Hepatocyte (in vitro differentiated cells): Measurements from ENCODE around the gene CERK. TPM values are rescaled to one million over a fixed set of nuclear protein-coding genes. Genes with fewer than 3 reads are reported as not detected.

ENCODE experiments used
- DNase-seq: peaks from one replicate; pipeline ENCODE4 v3.0.0-alpha.2; 2016; ENCODE audit warnings: low spot score
- H2AFZ ChIP-seq: fragments of 200-600 bp; sonication (generic); 2 replicates; pipeline ENCODE4 v1.6.0; 2016; ENCODE audit warnings: antibody characterized with exemption, mild to moderate bottlenecking
- H3K27ac ChIP-seq: fragments of 200-600 bp; sonication (generic); 2 replicates; pipeline ENCODE4 v1.5.1; 2016; ENCODE audit warnings: mild to moderate bottlenecking
- H3K27me3 ChIP-seq: fragments of 200-600 bp; sonication (generic); 2 replicates; pipeline ENCODE4 v1.6.1; 2016
- H3K36me3 ChIP-seq: fragments of 200-600 bp; sonication (generic); replicated peaks from 2 replicates; pipeline ENCODE4 v1.5.1; 2016; ENCODE audit warnings: low read depth; ENCODE audit not compliant: insufficient read depth
- H3K4me1 ChIP-seq: fragments of 200-600 bp; sonication (generic); 2 replicates; pipeline ENCODE4 v1.5.1; 2016; ENCODE audit warnings: mild to moderate bottlenecking, moderate library complexity; ENCODE audit not compliant: insufficient read depth
- H3K4me2 ChIP-seq: fragments of 200-600 bp; sonication (generic); 2 replicates; pipeline ENCODE4 v1.6.0; 2016
- H3K4me3 ChIP-seq: fragments of 200-600 bp; sonication (generic); 2 replicates; pipeline ENCODE4 v1.5.1; 2016; ENCODE audit warnings: mild to moderate bottlenecking
- H3K79me2 ChIP-seq: fragments of 200-600 bp; sonication (generic); 2 replicates; pipeline ENCODE4 v1.6.0; 2017; ENCODE audit warnings: mild to moderate bottlenecking
- H3K9me2 ChIP-seq: fragments of 200-600 bp; sonication (generic); replicated peaks from 2 replicates; pipeline ENCODE4 v1.6.0; 2017; ENCODE audit warnings: mild to moderate bottlenecking; ENCODE audit not compliant: insufficient read depth
- H3K9me3 ChIP-seq: fragments of 200-600 bp; sonication (generic); 2 replicates; pipeline ENCODE4 v1.5.1; 2016; ENCODE audit warnings: low read depth, mild to moderate bottlenecking
- H4K20me1 ChIP-seq: fragments of 200-600 bp; sonication (generic); 2 replicates; pipeline ENCODE4 v1.6.0; 2016; ENCODE audit warnings: mild to moderate bottlenecking; ENCODE audit not compliant: insufficient read depth, poor library complexity, severe bottlenecking
- EZH2 ChIP-seq: fragments of 200-600 bp; sonication (generic); IDR thresholded peaks from 2 replicates; pipeline ENCODE4 v1.6.1; 2016; ENCODE audit warnings: antibody characterized with exemption, mild to moderate bottlenecking, borderline replicate concordance
- EZH2phosphoT487 ChIP-seq: fragments of 200-600 bp; sonication (generic); IDR thresholded peaks from one replicate; pipeline ENCODE4 v1.6.1; 2018; ENCODE audit warnings: antibody characterized with exemption, mild to moderate bottlenecking, low read depth, moderate library complexity; ENCODE audit not compliant: unreplicated experiment, severe bottlenecking
- WGBS: methylation state at CpG from one replicate; pipeline ENCODE4 v1.1.6; 2016; ENCODE audit warnings: low lambda C conversion rate; ENCODE audit errors: missing lambda C conversion rate; 5-methylcytosine and 5-hydroxymethylcytosine counted together
- polyA plus RNA-seq: library from polyadenylated mRNA; unstranded; fragments of >200 nt; fragmentation: Nextera tagmentation; extraction: Ambion mirVana; gene quantifications from 2 replicates; pipeline ENCODE4 v1.2.1, GENCODE V29; 2016
- total RNA-seq: library from RNA; depleted of rRNA; stranded (reverse); fragments of >200 nt; gene quantifications from 2 replicates; pipeline ENCODE4 v1.2.3, GENCODE V29; 2014
- TF ChIP-seq, protein P1 (sequence below): fragments of 200-600 bp; sonication (generic); IDR thresholded peaks from 2 replicates; pipeline ENCODE4 v1.5.1; 2016; ENCODE audit warnings: antibody characterized with exemption, mild to moderate bottlenecking; ENCODE audit not compliant: poor library complexity

CERK gene
- total and polyA plus RNA-seq, 2 experiments from 2014 or later, result 38.6 to 59.0 TPM

DNA sequence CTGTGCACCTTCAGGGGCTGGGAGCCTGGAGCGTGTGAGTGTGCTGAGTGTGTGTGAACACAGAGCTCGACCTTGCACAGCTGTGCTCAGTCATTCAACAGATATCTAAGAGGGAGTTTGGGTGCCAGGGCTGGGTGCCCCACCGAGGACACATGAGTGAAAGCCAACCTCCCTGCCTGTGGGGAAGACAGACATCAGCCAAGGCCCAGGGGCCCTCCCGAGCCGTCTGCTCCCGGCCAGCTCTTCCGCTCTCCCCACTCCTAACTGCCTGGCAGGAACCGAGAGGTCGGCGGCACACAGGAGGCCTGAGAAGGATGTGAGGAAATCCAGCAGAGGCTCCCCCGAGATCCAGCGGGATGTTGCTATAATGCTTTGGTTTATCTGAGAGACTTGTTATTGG lies 32.0 kb downstream of the CERK start:
- no peaks in the 10 kb centered on the region for H3K36me3 ChIP-seq
- WGBS, result 93% methylated on average over 12 of the region's 12 CpGs

GRCh38 chr22:46703996-46704370 lies 34.1 kb downstream of the CERK start:
- Histone ChIP-seq H3K9me2 (no peaks in the 10 kb centered on the region), H3K79me2 (no peaks in the 10 kb centered on the region), H4K20me1 (no peaks in the 10 kb centered on the region), H3K9me3 (no peaks in the 10 kb centered on the region), H3K27me3 (no peaks in the 10 kb centered on the region), H3K36me3 (no peaks in the 10 kb centered on the region), H3K4me3 (no peak overlapping the region), H3K27ac (no peak overlapping the region), H3K4me2 (no peak overlapping the region), H3K4me1 (no peaks in the 10 kb centered on the region), H2AFZ (no peak overlapping the region)
- 93% methylated on average over 6 of the region's 6 CpGs for WGBS
- no peak for DNase-seq
- TF ChIP-seq EZH2 (no peak), EZH2phosphoT487 (no peak)
- TF ChIP-seq, protein P1, sequence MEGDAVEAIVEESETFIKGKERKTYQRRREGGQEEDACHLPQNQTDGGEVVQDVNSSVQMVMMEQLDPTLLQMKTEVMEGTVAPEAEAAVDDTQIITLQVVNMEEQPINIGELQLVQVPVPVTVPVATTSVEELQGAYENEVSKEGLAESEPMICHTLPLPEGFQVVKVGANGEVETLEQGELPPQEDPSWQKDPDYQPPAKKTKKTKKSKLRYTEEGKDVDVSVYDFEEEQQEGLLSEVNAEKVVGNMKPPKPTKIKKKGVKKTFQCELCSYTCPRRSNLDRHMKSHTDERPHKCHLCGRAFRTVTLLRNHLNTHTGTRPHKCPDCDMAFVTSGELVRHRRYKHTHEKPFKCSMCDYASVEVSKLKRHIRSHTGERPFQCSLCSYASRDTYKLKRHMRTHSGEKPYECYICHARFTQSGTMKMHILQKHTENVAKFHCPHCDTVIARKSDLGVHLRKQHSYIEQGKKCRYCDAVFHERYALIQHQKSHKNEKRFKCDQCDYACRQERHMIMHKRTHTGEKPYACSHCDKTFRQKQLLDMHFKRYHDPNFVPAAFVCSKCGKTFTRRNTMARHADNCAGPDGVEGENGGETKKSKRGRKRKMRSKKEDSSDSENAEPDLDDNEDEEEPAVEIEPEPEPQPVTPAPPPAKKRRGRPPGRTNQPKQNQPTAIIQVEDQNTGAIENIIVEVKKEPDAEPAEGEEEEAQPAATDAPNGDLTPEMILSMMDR, result no peak

More for the DNA sequence above, 32.0 kb downstream of the CERK start:
- Histone ChIP-seq H3K9me3 (no peaks in the 10 kb centered on the region), H3K9me2 (no peaks in the 10 kb centered on the region), H3K79me2 (no peaks in the 10 kb centered on the region), H3K27me3 (no peaks in the 10 kb centered on the region), H3K4me1 (no peaks in the 10 kb centered on the region), H4K20me1 (no peaks in the 10 kb centered on the region), H3K4me2 (no peak overlapping the region), H3K4me3 (no peak overlapping the region), H3K27ac (no peak overlapping the region), H2AFZ (no peak overlapping the region)
- no peak for DNase-seq
- TF ChIP-seq EZH2phosphoT487 (no peak), EZH2 (no peak)
- TF ChIP-seq, protein P1, result no peak

GRCh38 chr22:46703171-46703995 lies 34.7 kb downstream of the CERK start:
- Histone ChIP-seq H3K9me2 (no peaks in the 10 kb centered on the region), H3K27me3 (no peaks in the 10 kb centered on the region), H4K20me1 (no peaks in the 10 kb centered on the region), H3K9me3 (no peaks in the 10 kb centered on the region), H2AFZ (no peak overlapping the region), H3K79me2 (no peaks in the 10 kb centered on the region), H3K4me3 (no peak overlapping the region), H3K4me1 (no peaks in the 10 kb centered on the region), H3K4me2 (no peak overlapping the region), H3K36me3 (no peaks in the 10 kb centered on the region), H3K27ac (no peak overlapping the region)
- TF ChIP-seq EZH2 (no peak), EZH2phosphoT487 (no peak)
- TF ChIP-seq, protein P1, result no peak
- DNase-seq, result peak; percentile 7
- 94% methylated on average over 18 of the region's 26 CpGs for WGBS
